ENCODE measurements around the gene GRM8. TPM values are rescaled to one million over a fixed set of nuclear protein-coding genes. Genes with fewer than 3 reads are reported as not detected.

GRM8 gene
- total and polyA plus RNA-seq, 8 donors: 0.26 to 0.75 (median 0.44) TPM; not detected in 2

DNA sequence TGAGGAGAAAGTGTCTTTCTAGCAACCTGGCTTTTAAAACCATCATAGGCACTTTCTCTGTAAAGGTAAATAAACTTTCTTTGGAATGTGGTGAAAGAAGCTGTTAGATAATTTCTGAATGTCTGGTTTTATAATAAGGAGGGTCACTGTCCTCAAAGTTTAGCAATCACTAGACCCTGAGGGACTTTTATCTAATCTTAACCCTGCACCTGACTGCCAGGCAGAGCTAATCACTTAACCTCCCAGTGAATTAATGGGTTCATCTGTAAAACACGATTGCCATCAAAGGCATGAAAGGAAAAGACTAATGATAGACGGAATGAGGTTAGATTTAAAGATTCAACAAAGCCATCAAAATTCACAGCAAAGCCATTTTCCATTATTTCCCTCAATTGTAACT lies 553.8 kb downstream of the GRM8 start:
- Histone ChIP-seq H3K27ac (no peak overlapping the region), H3K4me3 (no peak overlapping the region), H3K4me1 (no peaks in the 10 kb centered on the region), H3K27me3 (no peaks in the 10 kb centered on the region), H3K36me3 (no peaks in the 10 kb centered on the region), H3K9me3 (no peaks in the 10 kb centered on the region)
- TF ChIP-seq, protein P1, sequence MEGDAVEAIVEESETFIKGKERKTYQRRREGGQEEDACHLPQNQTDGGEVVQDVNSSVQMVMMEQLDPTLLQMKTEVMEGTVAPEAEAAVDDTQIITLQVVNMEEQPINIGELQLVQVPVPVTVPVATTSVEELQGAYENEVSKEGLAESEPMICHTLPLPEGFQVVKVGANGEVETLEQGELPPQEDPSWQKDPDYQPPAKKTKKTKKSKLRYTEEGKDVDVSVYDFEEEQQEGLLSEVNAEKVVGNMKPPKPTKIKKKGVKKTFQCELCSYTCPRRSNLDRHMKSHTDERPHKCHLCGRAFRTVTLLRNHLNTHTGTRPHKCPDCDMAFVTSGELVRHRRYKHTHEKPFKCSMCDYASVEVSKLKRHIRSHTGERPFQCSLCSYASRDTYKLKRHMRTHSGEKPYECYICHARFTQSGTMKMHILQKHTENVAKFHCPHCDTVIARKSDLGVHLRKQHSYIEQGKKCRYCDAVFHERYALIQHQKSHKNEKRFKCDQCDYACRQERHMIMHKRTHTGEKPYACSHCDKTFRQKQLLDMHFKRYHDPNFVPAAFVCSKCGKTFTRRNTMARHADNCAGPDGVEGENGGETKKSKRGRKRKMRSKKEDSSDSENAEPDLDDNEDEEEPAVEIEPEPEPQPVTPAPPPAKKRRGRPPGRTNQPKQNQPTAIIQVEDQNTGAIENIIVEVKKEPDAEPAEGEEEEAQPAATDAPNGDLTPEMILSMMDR (IDR thresholded peaks at IDR 0.05): no peak
- DNase-seq: no peak
- no peak for ATAC-seq
- intact Hi-C loops (cut with DNase I): no loop called here

DNA sequence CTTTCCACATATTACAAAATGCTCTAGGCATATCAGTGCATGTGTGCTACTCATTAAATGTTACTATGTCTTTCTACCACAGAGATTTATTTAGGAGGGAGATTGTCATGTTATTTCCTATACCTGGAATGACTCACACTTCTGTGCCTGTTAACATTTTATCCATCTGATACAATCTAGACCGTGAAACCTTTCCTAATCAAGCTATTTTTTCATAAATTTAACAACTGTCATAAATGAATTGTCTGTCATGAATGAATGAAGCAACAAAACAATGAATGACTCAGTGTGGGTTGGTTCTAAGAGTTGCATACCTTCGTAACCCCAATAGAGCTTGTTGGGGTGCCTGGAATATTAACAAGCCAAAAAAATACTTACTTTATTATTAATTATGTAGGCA lies 554.3 kb downstream of the GRM8 start:
- H3K27me3 ChIP-seq: no peaks in the 10 kb centered on the region
- no peak overlapping the region for H3K27ac ChIP-seq
- no peaks in the 10 kb centered on the region for H3K9me3 ChIP-seq
- ATAC-seq: no peak
- no peaks in the 10 kb centered on the region for H3K36me3 ChIP-seq
- TF ChIP-seq, protein P1 (IDR thresholded peaks at IDR 0.05): no peak
- H3K4me1 ChIP-seq: no peaks in the 10 kb centered on the region
- H3K4me3 ChIP-seq: no peak overlapping the region
- intact Hi-C loops (cut with DNase I): no loop called here
- DNase-seq: no peak

DNA sequence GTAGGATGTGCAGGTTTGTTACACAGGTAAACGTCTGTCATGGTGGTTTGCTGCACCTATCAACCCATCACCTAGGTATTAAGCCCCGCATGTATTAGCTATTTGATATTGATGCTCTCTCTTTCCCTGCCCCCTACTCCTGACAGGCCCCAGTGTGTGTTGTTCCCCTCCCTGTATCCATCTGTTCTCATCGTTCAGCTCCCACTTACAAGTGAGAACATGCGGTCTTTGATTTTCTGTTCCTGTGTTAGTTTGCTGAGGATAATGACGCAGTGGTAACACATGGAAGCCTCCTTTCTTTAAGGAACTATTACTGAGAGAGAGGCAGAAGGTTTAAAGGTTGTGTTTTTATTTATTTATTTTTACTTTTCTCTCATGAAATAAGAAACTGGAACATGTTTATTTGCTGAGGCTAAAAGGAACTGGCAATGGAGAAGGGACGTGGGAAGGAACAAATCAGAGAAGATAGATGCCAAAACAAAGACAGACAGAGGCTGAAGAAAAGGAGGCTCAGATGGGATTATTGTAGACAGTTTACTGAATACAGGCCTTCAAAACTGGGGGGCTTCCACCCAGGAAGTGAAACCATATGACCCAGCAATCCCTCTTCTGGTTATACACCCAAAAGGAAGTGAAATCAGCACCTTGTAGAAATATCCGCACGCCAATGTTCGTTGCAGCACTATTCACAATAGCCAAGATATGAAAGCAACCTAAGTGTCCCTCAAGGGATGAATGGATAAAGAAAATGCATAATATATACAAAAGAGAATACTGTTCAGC lies 556.3 kb downstream of the GRM8 start:
- intact Hi-C loops (cut with DNase I): no loop called here
- H3K9me3 ChIP-seq: no peaks in the 10 kb centered on the region
- ATAC-seq (no peak), DNase-seq (no peak)
- TF ChIP-seq, protein P1 (IDR thresholded peaks at IDR 0.05): no peak
- no peaks in the 10 kb centered on the region for H3K36me3 ChIP-seq
- no peak overlapping the region for H3K4me3 ChIP-seq
- no peaks in the 10 kb centered on the region for H3K4me1 ChIP-seq
- no peak overlapping the region for H3K27ac ChIP-seq
- no peaks in the 10 kb centered on the region for H3K27me3 ChIP-seq

DNA sequence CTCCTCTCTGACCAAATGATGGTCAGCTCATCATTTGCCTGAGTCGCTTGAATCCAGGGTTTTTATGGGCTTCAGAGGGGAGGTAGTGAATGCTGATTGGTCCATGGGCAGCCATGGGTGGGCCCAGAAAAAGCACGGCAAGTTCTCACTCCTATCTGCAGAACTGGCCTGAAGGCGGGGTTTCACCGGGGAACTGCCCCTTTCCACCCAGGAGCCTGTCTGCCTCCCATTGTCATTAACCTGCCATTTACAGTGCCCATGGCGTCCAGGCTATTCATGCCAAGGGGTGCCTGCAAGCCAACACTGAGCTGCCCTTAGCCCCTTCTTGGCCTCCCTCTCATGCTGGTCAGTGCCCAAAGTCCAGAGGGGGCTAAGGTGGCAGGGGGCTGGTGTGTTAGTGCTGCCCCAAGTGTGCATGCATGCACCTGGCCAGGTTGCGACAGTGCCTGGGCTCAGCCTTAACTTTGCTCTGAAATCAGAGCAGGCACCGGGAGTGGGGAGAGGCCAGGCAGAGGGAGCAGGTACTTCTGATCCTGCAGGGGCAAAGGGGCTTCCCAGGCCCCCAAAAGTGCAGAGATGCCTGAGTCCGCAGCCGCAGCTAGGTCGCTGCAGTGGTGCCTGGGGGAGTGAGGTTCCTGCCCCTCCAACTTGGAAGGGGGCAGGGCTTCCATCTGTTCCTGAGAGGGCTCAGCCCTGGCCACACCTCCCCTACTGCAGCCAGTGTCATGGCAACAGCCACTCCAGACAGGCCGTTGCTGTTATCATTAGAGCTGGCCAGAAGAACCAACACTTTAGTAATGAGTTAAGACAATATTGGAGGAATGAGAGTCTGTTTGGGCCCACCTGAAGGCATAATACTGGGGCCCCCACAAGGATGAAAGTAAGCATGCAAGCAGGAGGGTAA lies 561.6 kb downstream of the GRM8 start:
- TF ChIP-seq, protein P1 (IDR thresholded peaks at IDR 0.05): no peak
- Histone ChIP-seq H3K36me3 (no peaks in the 10 kb centered on the region), H3K4me3 (no peak overlapping the region), H3K4me1 (no peaks in the 10 kb centered on the region), H3K9me3 (peaks cover 0 to 15% of the 10 kb centered on the region in 2 donors), H3K27me3 (no peaks in the 10 kb centered on the region), H3K27ac (no peak overlapping the region)
- DNase-seq (peak in 1 of 4 donors; percentile 37), ATAC-seq (no peak)
- intact Hi-C loops (cut with DNase I): no loop called here

DNA sequence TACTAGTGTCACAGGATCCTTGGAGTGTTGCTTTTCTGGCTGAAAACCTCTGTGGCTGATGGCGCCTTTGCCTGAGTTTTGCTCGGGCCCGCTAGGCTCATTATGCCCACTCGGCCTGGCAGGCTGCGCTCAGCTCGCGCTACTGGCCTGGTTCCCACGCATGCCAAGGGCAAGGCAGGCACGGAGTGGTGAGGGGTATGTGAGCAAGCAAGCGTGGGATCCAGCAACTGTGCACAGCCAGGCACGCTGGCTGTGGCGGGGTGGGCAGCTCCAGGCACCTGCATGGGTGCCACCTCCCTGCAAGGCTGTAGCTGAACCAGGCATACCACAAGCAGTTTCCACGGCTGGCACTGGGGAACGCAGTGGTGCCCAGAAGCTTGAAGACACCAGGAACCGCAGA lies 562.6 kb downstream of the GRM8 start:
- Histone ChIP-seq H3K9me3 (peaks cover 0 to 15% of the 10 kb centered on the region in 2 donors), H3K27ac (no peak overlapping the region), H3K4me3 (no peak overlapping the region), H3K36me3 (no peaks in the 10 kb centered on the region), H3K4me1 (no peaks in the 10 kb centered on the region), H3K27me3 (no peaks in the 10 kb centered on the region)
- peak in 1 of 4 donors; percentile 70 for DNase-seq
- ATAC-seq: no peak
- TF ChIP-seq, protein P1 (IDR thresholded peaks at IDR 0.05): no peak
- intact Hi-C loops (cut with DNase I): no loop called here
